Measurements from ENCODE around the gene TSSK3.

GRCh38 chr1:32376199-32376598 lies 13.9 kb downstream of the TSSK3 start:
- TF ChIP-seq EZH2 (IDR thresholded peaks at IDR 0.05): no peak
- TF ChIP-seq ATF3 (IDR thresholded peaks at IDR 0.05): no peak
- no peak for TF ChIP-seq CTCF (IDR thresholded peaks at IDR 0.05 in 2 of 3, conservative IDR thresholded peaks at IDR 0.05 in 1 of 3; ENCODE audit: borderline replicate concordance in 1 of 3, insufficient read depth in 1 of 3, low read depth in 2 of 3, low read length in 2 of 3)
- TF ChIP-seq RAD21 (IDR thresholded peaks at IDR 0.05; ENCODE audit: low read depth): no peak
- no peak for TF ChIP-seq ZNF274 (IDR thresholded peaks at IDR 0.05; ENCODE audit: low read depth, low read length)
- TF ChIP-seq SP1 (IDR thresholded peaks at IDR 0.05; ENCODE audit: low read depth): no peak
- no peak for TF ChIP-seq POLR2A (IDR thresholded peaks at IDR 0.05; ENCODE audit: borderline replicate concordance, extremely low read depth, insufficient read depth, insufficient read length)
- TF ChIP-seq REST (IDR thresholded peaks at IDR 0.05; ENCODE audit: low read depth): no peak
- no peak for TF ChIP-seq EZH2phosphoT487 (IDR thresholded peaks at IDR 0.05; ENCODE audit: borderline replicate concordance)
- TF ChIP-seq POLR2AphosphoS5 (IDR thresholded peaks at IDR 0.05; ENCODE audit: low read depth, low read length): no peak
- TF ChIP-seq ZFX (IDR thresholded peaks at IDR 0.05): no peak
- TF ChIP-seq EGR1 (IDR thresholded peaks at IDR 0.05; ENCODE audit: low read depth): no peak

Data from HCT116 (cell line).